HepG2 (cell line): ENCODE measurements around the gene RAB43. TPM values are rescaled to one million over a fixed set of nuclear protein-coding genes. Genes with fewer than 3 reads are reported as not detected.

ENCODE experiments used
- FOXC1 ChIP-seq: sonication (generic); formaldehyde crosslinking; IDR thresholded peaks from 2 replicates; pipeline ENCODE4 v1.8.0; 2022; ENCODE audit warnings: mild to moderate bottlenecking, missing genetic modification reagents, borderline replicate concordance
- HNF4A ChIP-seq: sonication (generic); formaldehyde crosslinking; IDR thresholded peaks from 2 replicates; pipeline ENCODE4 v1.4.0; 2020; ENCODE audit warnings: missing genetic modification reagents
- JUN ChIP-seq: sonication (generic); formaldehyde crosslinking; IDR thresholded peaks from 2 replicates; pipeline ENCODE4 v1.4.0; 2020; ENCODE audit warnings: mild to moderate bottlenecking, missing genetic modification reagents
- KMT2B ChIP-seq: IDR thresholded peaks from 2 replicates; pipeline ENCODE4 v1.6.1; 2016; ENCODE audit warnings: missing genetic modification reagents, missing compliant biosample characterization
- NCOR1 ChIP-seq: fragments of 200-600 bp; sonication (generic); IDR thresholded peaks from 2 replicates; pipeline ENCODE4 v1.7.0; 2017; ENCODE audit warnings: antibody characterized with exemption, low read length, borderline replicate concordance
- NR2F1 ChIP-seq, 2 experiments: fragments of 450-650 bp in 1 of 2; formaldehyde crosslinking in 1 of 2; IDR thresholded peaks; 2 replicates each; pipeline versions ENCODE4 v1.5.0 to v1.6.1; 2016 to 2020; ENCODE audit warnings: mild to moderate bottlenecking in 1 of 2, missing compliant biosample characterization in 1 of 2, missing genetic modification reagents in 1 of 2, moderate library complexity in 1 of 2
- PHF21A ChIP-seq: sonication (generic); formaldehyde crosslinking; IDR thresholded peaks from 2 replicates; pipeline ENCODE4 v1.5.0; 2020; ENCODE audit warnings: mild to moderate bottlenecking, missing genetic modification reagents
- PPARG ChIP-seq: conservative IDR thresholded peaks from 2 replicates; pipeline ENCODE4 v1.6.1; 2016; ENCODE audit warnings: missing biosample characterization, missing genetic modification reagents
- PRMT3 ChIP-seq: sonication (generic); formaldehyde crosslinking; IDR thresholded peaks from 2 replicates; pipeline ENCODE4 v1.8.1; 2022; ENCODE audit warnings: low read depth, mild to moderate bottlenecking, moderate library complexity, missing genetic modification reagents, borderline replicate concordance
- SIX4 ChIP-seq: sonication (generic); formaldehyde crosslinking; IDR thresholded peaks from 2 replicates; pipeline ENCODE4 v1.4.0; 2020; ENCODE audit warnings: missing genetic modification reagents
- SOX13 ChIP-seq, 3 experiments: fragments of 450-650 bp in 1 of 3; sonication (generic) in 1 of 3; formaldehyde crosslinking in 1 of 3; IDR thresholded peaks in 2 of 3; conservative IDR thresholded peaks in 1 of 3; 2 replicates each; pipeline versions ENCODE4 v1.5.0 to v1.6.1; 2016 to 2020; ENCODE audit warnings: antibody characterized with exemption in 1 of 3, mild to moderate bottlenecking in 1 of 3, missing compliant biosample characterization in 1 of 3, missing genetic modification reagents in 1 of 3, moderate library complexity in 1 of 3
- ZFP90 ChIP-seq: sonication (generic); formaldehyde crosslinking; IDR thresholded peaks from 2 replicates; pipeline ENCODE4 v1.8.0; 2022; ENCODE audit warnings: missing genetic modification reagents, mild to moderate bottlenecking, inconsistent platforms, borderline replicate concordance
- ZKSCAN8 ChIP-seq: IDR thresholded peaks from 2 replicates; pipeline ENCODE4 v1.6.1; 2016; ENCODE audit warnings: borderline replicate concordance, missing genetic modification reagents, missing compliant biosample characterization
- ZNF441 ChIP-seq: sonication (generic); formaldehyde crosslinking; IDR thresholded peaks from 2 replicates; pipeline ENCODE4 v1.7.0; 2021; ENCODE audit warnings: missing genetic modification reagents, borderline replicate concordance
- ZNF530 ChIP-seq: sonication (generic); formaldehyde crosslinking; IDR thresholded peaks from 2 replicates; pipeline ENCODE4 v1.5.0; 2020; ENCODE audit warnings: low read depth, mild to moderate bottlenecking, missing genetic modification reagents
- ZNF605 ChIP-seq: sonication (generic); formaldehyde crosslinking; IDR thresholded peaks from 2 replicates; pipeline ENCODE4 v1.8.0; 2022; ENCODE audit warnings: mild to moderate bottlenecking, missing genetic modification reagents
- ZNF614 ChIP-seq: IDR thresholded peaks from 2 replicates; pipeline ENCODE4 v1.6.1; 2018; ENCODE audit warnings: missing biosample characterization, missing genetic modification reagents, inconsistent platforms, borderline replicate concordance
- ZNF879 ChIP-seq: sonication (generic); formaldehyde crosslinking; IDR thresholded peaks from 2 replicates; pipeline ENCODE4 v1.8.1; 2023; ENCODE audit warnings: missing genetic modification reagents
- ZSCAN21 ChIP-seq: sonication (generic); formaldehyde crosslinking; IDR thresholded peaks from 2 replicates; pipeline ENCODE4 v1.8.0; 2022; ENCODE audit warnings: mild to moderate bottlenecking, missing genetic modification reagents, moderate library complexity, borderline replicate concordance
- polyA plus RNA-seq, 8 experiments: library from polyadenylated mRNA; depleted of rRNA in 3 of 8; stranded (reverse) in 7 of 8; unstranded in 1 of 8; fragments of >200 nt; fragmentation: Illumina TruSeq in 4 of 8; extraction: Trizol in 4 of 8; gene quantifications; 2 replicates each; pipeline versions ENCODE4 v1.2.1 to v1.2.3, GENCODE V29; 2011 to 2016; ENCODE audit warnings: low read depth in 4 of 8, missing spikeins in 1 of 8, mixed read lengths in 1 of 8; ENCODE audit not compliant: insufficient read depth in 1 of 8
- total RNA-seq, 5 experiments: library from RNA; depleted of rRNA; stranded (reverse); fragments of >200 nt; fragmentation: Illumina TruSeq; extraction: Trizol; gene quantifications; 2 replicates each; pipeline ENCODE4 v1.2.3, GENCODE V29; 2016; ENCODE audit warnings: low read depth in 1 of 5
- TF ChIP-seq, protein P1 (sequence below): sonication (generic); formaldehyde crosslinking; IDR thresholded peaks from 2 replicates; pipeline ENCODE4 v1.4.0; 2020; ENCODE audit warnings: missing genetic modification reagents
- TF ChIP-seq, protein P2 (sequence below): IDR thresholded peaks from 2 replicates; pipeline ENCODE4 v1.6.1; 2016; ENCODE audit warnings: low read depth, control low read depth
- TF ChIP-seq, protein P3 (sequence below): sonication (generic); formaldehyde crosslinking; IDR thresholded peaks from 2 replicates; pipeline ENCODE4 v1.4.0; 2020; ENCODE audit warnings: missing genetic modification reagents
- TF ChIP-seq, protein P4 (sequence below): sonication (generic); formaldehyde crosslinking; IDR thresholded peaks from 2 replicates; pipeline ENCODE4 v1.4.0; 2020; ENCODE audit warnings: missing genetic modification reagents
- TF ChIP-seq, protein P5 (sequence below): IDR thresholded peaks from 2 replicates; pipeline ENCODE4 v1.6.1; 2018; ENCODE audit warnings: missing genetic modification reagents, mild to moderate bottlenecking, missing compliant biosample characterization

Gene RAB43
- total and polyA plus RNA-seq, 2 of the 13 experiments (the other 11 are each of a cell fraction or from before 2014, with no cell fraction given), result 11.8 to 18.4 TPM

DNA sequence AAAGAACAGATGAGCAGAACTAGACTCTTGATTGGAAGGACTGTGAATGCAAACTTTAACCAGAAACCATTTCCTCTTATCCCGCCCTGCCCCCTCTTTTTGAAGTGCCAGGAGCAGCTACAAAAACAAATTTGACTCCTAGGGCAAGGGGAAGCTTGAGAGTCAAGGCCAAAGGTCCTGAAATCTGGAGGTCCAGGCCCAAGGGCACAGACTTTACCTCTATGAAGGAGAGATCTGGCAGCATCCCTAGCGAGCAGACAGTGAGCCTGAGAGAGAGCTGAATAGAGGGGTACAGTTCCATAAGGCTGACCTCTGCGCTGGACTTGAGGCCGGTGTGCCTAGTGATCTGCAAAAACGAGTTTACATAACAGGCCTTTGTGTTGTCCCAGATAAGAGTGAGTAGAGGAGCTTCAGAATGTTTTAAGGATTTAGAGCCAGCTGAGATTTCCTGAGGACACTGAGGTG is 5.1 kb downstream of the RAB43 start (continued):
- TF ChIP-seq, protein P1, sequence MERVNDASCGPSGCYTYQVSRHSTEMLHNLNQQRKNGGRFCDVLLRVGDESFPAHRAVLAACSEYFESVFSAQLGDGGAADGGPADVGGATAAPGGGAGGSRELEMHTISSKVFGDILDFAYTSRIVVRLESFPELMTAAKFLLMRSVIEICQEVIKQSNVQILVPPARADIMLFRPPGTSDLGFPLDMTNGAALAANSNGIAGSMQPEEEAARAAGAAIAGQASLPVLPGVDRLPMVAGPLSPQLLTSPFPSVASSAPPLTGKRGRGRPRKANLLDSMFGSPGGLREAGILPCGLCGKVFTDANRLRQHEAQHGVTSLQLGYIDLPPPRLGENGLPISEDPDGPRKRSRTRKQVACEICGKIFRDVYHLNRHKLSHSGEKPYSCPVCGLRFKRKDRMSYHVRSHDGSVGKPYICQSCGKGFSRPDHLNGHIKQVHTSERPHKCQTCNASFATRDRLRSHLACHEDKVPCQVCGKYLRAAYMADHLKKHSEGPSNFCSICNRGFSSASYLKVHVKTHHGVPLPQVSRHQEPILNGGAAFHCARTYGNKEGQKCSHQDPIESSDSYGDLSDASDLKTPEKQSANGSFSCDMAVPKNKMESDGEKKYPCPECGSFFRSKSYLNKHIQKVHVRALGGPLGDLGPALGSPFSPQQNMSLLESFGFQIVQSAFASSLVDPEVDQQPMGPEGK, result peak; percentile 31; the same call in 1 of the 2 replicates
- TF ChIP-seq FOXC1 (CRISPR knock-in tag), result no peak
- TF ChIP-seq PPARG, result peak; percentile 88
- TF ChIP-seq, protein P2, sequence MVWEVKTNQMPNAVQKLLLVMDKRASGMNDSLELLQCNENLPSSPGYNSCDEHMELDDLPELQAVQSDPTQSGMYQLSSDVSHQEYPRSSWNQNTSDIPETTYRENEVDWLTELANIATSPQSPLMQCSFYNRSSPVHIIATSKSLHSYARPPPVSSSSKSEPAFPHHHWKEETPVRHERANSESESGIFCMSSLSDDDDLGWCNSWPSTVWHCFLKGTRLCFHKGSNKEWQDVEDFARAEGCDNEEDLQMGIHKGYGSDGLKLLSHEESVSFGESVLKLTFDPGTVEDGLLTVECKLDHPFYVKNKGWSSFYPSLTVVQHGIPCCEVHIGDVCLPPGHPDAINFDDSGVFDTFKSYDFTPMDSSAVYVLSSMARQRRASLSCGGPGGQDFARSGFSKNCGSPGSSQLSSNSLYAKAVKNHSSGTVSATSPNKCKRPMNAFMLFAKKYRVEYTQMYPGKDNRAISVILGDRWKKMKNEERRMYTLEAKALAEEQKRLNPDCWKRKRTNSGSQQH, result no peak
- TF ChIP-seq NR2F1 (CRISPR knock-in tag; IDR thresholded peaks at IDR 0.05), result peak in 1 of 2 experiments; percentile 46; a peak in 1 of 4 replicates
- TF ChIP-seq ZNF605, result 0 out of 2 replicates have a peak, but pooled peaks have one; percentile 46
- peak; percentile 54; the same call in 1 of the 2 replicates for TF ChIP-seq ZKSCAN8 (CRISPR knock-in tag)
- TF ChIP-seq ZSCAN21 (CRISPR knock-in tag), result no peak
- peak; percentile 41; the same call in 1 of the 2 replicates for TF ChIP-seq SIX4 (CRISPR knock-in tag)
- TF ChIP-seq ZNF614, result peak; percentile 39; the same call in 1 of the 2 replicates
- 0 out of 2 replicates have a peak, but pooled peaks have one; percentile 33 for TF ChIP-seq KMT2B (CRISPR knock-in tag)
- no peak for TF ChIP-seq ZNF530 (CRISPR knock-in tag)
- TF ChIP-seq SOX13 (IDR thresholded peaks at IDR 0.05), result no peak
- peak in 1 of 2 experiments; percentile 68; a peak in 2 of 4 replicates for TF ChIP-seq SOX13 (CRISPR knock-in tag; conservative IDR thresholded peaks at IDR 0.05 in 1 of 2, IDR thresholded peaks at IDR 0.05 in 1 of 2)
- TF ChIP-seq PHF21A, result peak; percentile 72
- TF ChIP-seq, protein P3, sequence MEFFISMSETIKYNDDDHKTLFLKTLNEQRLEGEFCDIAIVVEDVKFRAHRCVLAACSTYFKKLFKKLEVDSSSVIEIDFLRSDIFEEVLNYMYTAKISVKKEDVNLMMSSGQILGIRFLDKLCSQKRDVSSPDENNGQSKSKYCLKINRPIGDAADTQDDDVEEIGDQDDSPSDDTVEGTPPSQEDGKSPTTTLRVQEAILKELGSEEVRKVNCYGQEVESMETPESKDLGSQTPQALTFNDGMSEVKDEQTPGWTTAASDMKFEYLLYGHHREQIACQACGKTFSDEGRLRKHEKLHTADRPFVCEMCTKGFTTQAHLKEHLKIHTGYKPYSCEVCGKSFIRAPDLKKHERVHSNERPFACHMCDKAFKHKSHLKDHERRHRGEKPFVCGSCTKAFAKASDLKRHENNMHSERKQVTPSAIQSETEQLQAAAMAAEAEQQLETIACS, result no peak
- no peak for TF ChIP-seq JUN (CRISPR knock-in tag)
- TF ChIP-seq PRMT3 (CRISPR knock-in tag), result peak; percentile 44; the same call in 1 of the 2 replicates
- no peak for TF ChIP-seq ZNF879 (CRISPR knock-in tag)
- TF ChIP-seq, protein P4, sequence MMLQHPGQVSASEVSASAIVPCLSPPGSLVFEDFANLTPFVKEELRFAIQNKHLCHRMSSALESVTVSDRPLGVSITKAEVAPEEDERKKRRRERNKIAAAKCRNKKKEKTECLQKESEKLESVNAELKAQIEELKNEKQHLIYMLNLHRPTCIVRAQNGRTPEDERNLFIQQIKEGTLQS (CRISPR knock-in tag), result no peak
- TF ChIP-seq, protein P5, sequence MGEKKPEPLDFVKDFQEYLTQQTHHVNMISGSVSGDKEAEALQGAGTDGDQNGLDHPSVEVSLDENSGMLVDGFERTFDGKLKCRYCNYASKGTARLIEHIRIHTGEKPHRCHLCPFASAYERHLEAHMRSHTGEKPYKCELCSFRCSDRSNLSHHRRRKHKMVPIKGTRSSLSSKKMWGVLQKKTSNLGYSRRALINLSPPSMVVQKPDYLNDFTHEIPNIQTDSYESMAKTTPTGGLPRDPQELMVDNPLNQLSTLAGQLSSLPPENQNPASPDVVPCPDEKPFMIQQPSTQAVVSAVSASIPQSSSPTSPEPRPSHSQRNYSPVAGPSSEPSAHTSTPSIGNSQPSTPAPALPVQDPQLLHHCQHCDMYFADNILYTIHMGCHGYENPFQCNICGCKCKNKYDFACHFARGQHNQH (CRISPR knock-in tag), result 0 out of 2 replicates have a peak, but pooled peaks have one; percentile 19
- TF ChIP-seq ZNF441 (CRISPR knock-in tag), result no peak
- TF ChIP-seq NCOR1, result peak; percentile 57; the same call in 1 of the 2 replicates
- no peak for TF ChIP-seq ZFP90 (CRISPR knock-in tag)
- TF ChIP-seq HNF4A, result peak; percentile 84
